Head of caudate nucleus (tissue), 42 donors: ENCODE measurements around the gene PON2.

Source experiments
- DNase-seq, 42 donors: peaks; one replicate each; pipeline versions ENCODE4 v3.0.0 to v3.0.0-alpha.2; 2020 to 2021; ENCODE audit warnings: mixed read lengths in 7 of 42
- intact Hi-C: fragments of 100-400 bp; cut with DNase I; formaldehyde crosslinking; loops from one replicate; pipeline ENCODE4 v1.15.0; 2022

Gene PON2

GRCh38 chr7:95457947-95458346 is 23.1 kb upstream of the PON2 start:
- intact Hi-C loops = no loop called here
- DNase-seq = no peak

- DNase-seq = no peak
- intact Hi-C loops = no loop called here
Observed at GRCh38 chr7:95454438-95455045, 19.7 kb upstream of the PON2 start.

- intact Hi-C loops = no loop called here
- no peak for DNase-seq
Observed at GRCh38 chr7:95446618-95447017, 11.8 kb upstream of the PON2 start.

GRCh38 chr7:95444796-95445195 is 10.0 kb upstream of the PON2 start:
- DNase-seq = no peak
- intact Hi-C loops = no loop called here

GRCh38 chr7:95441042-95441823 is 6.4 kb upstream of the PON2 start:
- intact Hi-C loops = no loop called here
- no peak for DNase-seq

DNA sequence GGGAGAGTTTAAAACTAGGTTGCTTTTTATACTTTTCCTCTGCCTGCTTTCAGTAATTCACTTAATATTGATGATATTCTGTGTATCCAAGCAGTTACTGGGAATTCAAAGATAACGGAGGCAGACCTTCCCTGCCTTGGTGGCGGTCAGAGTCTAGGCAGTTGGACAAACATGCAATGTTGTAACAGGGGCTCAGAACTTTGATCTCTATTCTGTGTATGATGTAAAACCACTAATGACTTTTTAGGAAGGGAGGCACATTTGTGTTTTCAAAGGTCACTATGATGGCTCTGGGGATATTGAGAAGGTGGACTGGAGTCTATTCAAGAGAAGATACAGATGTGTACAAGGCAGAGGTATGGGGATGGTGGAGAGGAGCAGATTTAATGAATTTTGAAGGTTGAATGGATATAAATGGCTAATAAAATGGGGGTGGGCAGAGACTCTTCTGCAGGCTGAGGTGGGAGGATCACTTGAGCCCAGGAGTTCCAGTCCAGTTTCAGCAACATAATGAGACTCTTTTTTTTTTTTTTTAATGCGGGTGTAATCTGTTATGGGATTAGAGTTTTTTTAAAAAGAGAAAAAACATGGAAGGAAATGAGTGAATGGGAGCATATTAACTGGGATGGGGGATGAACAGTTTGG is 5.7 kb upstream of the PON2 start:
- DNase-seq = no peak
- intact Hi-C loops = no loop called here

GRCh38 chr7:95436407-95436806 is 1.6 kb upstream of the PON2 start:
- intact Hi-C loops = no loop called here
- DNase-seq = no peak

GRCh38 chr7:95435422-95435780 is 573 bp upstream of the PON2 start:
- DNase-seq = peak in 1 of 42 donors; percentile 22
- intact Hi-C loops = no loop called here

DNA sequence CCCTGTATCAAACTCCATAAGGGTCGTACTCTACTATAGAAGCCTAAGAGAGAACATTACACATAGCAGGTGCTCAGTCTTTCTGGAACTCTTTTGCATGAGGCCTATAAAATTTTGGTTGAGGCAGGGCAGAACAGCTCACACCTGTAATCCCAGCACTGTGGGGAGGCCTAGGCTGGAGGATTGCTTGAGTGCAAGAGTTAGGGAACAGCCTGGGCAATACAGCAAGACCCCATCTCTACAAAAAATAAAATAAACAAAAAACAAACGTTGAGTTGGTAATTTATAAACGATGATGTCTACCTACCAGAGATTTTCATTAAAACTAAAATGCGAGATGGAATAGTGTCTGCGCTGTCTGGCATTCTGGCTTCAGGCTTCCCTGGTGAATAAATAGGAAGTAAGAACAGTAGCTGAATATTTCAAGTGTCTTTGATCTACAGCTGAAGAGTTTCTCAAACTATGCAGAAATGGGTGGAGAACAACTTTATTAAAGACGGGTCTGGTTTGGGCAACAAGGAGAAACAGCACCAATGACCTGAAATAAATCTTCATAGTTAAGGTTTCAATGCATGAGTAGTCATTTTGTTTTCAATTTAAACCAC is 774 bp downstream of the PON2 start:
- intact Hi-C loops = no loop called here
- DNase-seq = no peak

GRCh38 chr7:95433129-95433528 is 1.7 kb downstream of the PON2 start:
- intact Hi-C loops = no loop called here
- no peak for DNase-seq

- intact Hi-C loops = no loop called here
- no peak for DNase-seq
Observed at GRCh38 chr7:95432606-95433005, 2.2 kb downstream of the PON2 start.

DNA sequence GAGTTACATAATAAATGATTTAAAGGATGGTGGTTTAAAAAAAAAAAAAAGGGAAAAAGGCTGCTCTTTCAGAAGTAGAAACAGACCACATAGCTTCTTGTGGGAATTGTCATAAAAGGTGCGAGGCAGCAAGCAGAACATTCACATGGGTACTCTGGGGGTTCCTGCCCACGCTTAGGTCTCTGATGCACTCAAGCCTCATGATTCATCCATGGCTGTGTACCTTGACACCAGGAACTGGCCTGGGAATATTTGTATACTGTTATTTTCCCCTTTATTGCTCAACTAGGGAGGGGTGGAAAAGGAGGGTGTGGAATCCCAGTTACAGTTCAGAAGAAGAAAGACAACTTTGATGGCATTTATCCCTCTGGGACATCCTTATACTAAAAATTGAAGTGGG is 4.0 kb downstream of the PON2 start:
- intact Hi-C loops = no loop called here
- no peak for DNase-seq

DNA sequence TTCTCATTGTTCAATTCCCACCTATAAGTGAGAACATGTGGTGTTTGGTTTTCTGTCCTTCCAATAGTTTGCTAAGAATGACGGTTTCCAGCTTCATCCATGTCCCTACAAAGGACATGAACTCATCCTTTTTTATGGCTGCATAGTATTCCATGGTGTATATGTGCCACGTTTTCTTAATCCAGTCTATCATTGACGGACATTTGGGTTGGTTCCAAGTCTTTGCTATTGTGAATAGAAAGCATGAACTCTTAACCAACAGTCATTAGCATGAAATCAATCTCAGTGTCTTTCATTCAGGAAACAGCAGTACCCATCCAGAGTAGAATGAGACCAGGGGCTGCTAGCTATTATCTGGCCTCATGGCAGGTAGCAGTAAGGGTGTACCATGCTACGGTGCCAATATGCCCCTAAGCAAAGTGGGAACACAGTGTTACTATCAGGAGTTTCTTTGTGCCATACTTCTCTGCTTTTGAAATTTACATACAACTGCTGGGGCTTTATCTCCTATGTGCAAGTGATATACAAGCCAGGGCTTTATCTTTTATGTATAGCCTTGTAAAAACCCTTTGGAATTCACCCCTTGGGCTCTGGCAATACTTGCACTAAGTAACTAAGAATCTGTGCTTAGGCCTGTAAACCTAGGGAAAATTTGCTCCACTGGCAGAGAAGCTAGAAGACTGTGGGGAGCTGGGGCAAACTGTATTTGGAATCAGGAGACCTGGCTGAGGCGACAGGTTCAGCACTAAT is 5.4 kb downstream of the PON2 start:
- intact Hi-C loops = no loop called here
- no peak for DNase-seq

DNA sequence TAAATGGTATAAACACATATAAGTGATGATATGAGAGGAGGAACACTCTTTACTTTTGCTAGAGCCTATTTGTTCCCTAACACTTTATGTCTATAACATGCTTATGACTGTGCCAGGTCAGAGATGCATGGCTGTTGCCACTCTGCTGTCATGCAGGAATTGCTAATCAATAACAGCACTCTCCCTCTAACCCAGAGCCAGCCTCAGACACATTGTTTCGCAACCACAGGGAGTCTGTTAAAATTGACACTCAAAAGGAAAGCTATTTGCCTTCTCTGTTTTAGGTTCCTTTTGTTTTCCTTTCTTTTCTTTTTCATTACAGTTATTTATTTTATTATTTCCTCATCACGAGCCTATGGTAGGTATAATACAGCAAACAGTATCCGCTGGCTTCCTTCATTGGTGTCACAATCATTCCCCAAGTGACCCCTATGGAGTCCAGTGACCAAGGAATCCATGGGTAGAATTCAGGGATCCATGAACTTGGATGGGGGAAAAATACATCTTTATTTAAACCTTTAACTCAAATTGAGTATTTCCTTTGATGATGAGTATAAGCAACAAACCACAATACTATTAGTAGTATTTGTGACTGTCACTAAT is 6.8 kb downstream of the PON2 start:
- intact Hi-C loops = no loop called here
- no peak for DNase-seq

- peak in 29 of 42 donors; percentile 4 to 75 (median 33) for DNase-seq
Observed at GRCh38 chr7:95427166-95427565, 7.7 kb downstream of the PON2 start.

DNA sequence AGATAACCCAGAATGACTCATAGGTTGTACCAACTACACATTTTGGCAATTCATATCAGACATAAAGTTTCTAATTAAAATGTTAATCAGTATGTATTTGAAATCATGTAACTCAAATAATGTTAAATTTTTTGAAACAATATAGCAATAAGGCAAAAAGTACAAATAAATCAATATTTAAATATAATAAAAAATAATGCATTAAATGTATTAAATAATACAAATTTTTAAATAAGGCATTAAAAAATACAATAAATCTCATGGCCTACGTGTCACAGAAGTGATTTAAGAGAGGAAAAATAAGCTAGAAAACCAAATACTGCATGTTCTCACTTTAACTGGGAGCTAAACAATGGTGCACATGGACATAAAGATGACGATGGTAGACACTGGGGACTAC is 9.1 kb downstream of the PON2 start:
- intact Hi-C loops = no loop called here
- DNase-seq = no peak

More at GRCh38 chr7:95427166-95427565, 7.7 kb downstream of the PON2 start:
- intact Hi-C loops = no loop called here

DNA sequence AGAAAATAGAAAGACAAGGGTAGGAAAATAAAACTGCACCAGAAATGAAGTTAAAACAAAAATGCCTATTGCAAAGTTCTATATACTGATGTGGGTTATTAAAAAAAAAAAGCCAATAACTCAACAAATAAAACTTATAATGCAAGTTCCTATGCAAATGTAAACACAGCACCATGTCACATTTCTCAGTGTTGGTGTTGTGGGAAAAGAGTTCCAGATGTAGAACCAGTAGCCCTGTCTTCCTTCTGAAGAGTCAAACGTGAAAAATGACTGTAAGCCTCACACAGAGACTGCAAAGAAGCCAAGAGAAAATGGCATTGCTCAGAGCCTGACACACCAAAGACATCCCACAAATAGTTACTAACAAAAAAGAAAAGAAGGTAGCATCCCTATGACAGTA is 10.1 kb downstream of the PON2 start:
- intact Hi-C loops = no loop called here
- no peak for DNase-seq

- no peak for DNase-seq
- intact Hi-C loops = no loop called here
Observed at GRCh38 chr7:95421847-95422444, 12.9 kb downstream of the PON2 start.
